ENCODE measurements around the gene PXMP4.

PXMP4 gene

GRCh38 chr20:33653218-33653899 is 66.8 kb downstream of the PXMP4 start:
- DNase-seq, result no peak
